ENCODE measurements around the gene RNASEH2B.

RNASEH2B gene

GRCh38 chr13:50940509-50940908 is 30.9 kb downstream of the RNASEH2B start:
- DNase-seq (ENCODE audit: low read depth) = no peak

- no peak for DNase-seq (ENCODE audit: low read depth)
Observed at GRCh38 chr13:50941146-50941545, 31.6 kb downstream of the RNASEH2B start.

GRCh38 chr13:50942630-50943311 is 33.2 kb downstream of the RNASEH2B start:
- DNase-seq (ENCODE audit: low read depth) = no peak

GRCh38 chr13:50945669-50946068 is 36.1 kb downstream of the RNASEH2B start:
- no peak for DNase-seq (ENCODE audit: low read depth)

- DNase-seq (ENCODE audit: low read depth) = no peak
Observed at GRCh38 chr13:50948601-50949000, 39.0 kb downstream of the RNASEH2B start.

GRCh38 chr13:50950849-50951248 is 41.3 kb downstream of the RNASEH2B start:
- peak; percentile 12 for DNase-seq (ENCODE audit: low read depth)

GRCh38 chr13:50951366-50951765 is 41.8 kb downstream of the RNASEH2B start:
- peak; percentile 87 for DNase-seq (ENCODE audit: low read depth)

GRCh38 chr13:50955241-50955640 is 45.6 kb downstream of the RNASEH2B start:
- DNase-seq (ENCODE audit: low read depth) = no peak

GRCh38 chr13:50955798-50956197 is 46.2 kb downstream of the RNASEH2B start:
- no peak for DNase-seq (ENCODE audit: low read depth)

- DNase-seq (ENCODE audit: low read depth) = no peak
Observed at GRCh38 chr13:50957620-50958019, 48.0 kb downstream of the RNASEH2B start.

- no peak for DNase-seq (ENCODE audit: low read depth)
Observed at GRCh38 chr13:50969691-50970090, 60.1 kb downstream of the RNASEH2B start.

GRCh38 chr13:50970956-50971355 is 61.4 kb downstream of the RNASEH2B start:
- DNase-seq (ENCODE audit: low read depth) = no peak

- DNase-seq (ENCODE audit: low read depth) = no peak
Observed at GRCh38 chr13:50974268-50974667, 64.7 kb downstream of the RNASEH2B start.

GRCh38 chr13:50979187-50979586 is 69.6 kb downstream of the RNASEH2B start:
- no peak for DNase-seq (ENCODE audit: low read depth)

- DNase-seq (ENCODE audit: low read depth) = no peak
Observed at GRCh38 chr13:50981686-50982085, 72.1 kb downstream of the RNASEH2B start.

- no peak for DNase-seq (ENCODE audit: low read depth)
Observed at GRCh38 chr13:50989476-50989875, 79.9 kb downstream of the RNASEH2B start.

GRCh38 chr13:50990065-50990817 is 80.7 kb downstream of the RNASEH2B start:
- no peak for DNase-seq (ENCODE audit: low read depth)

GRCh38 chr13:50990818-50991506 is 81.4 kb downstream of the RNASEH2B start:
- DNase-seq (ENCODE audit: low read depth) = peak; percentile 38

- no peak for DNase-seq (ENCODE audit: low read depth)
Observed at GRCh38 chr13:50991579-50992521, 82.3 kb downstream of the RNASEH2B start.

- no peak for DNase-seq (ENCODE audit: low read depth)
Observed at GRCh38 chr13:50993371-50993770, 83.8 kb downstream of the RNASEH2B start.

- no peak for DNase-seq (ENCODE audit: low read depth)
Observed at GRCh38 chr13:50993934-50994333, 84.3 kb downstream of the RNASEH2B start.

GRCh38 chr13:50994651-50995050 is 85.1 kb downstream of the RNASEH2B start:
- no peak for DNase-seq (ENCODE audit: low read depth)

All from stromal cell of bone marrow (primary cell).